T-helper 2 cell treated with Interferon-gamma antibody and Interleukin-4, amounts not matched to agents 5 μg/mL and 100 μg/mL, for 36 hours (primary cell): ENCODE measurements around the gene KCNJ4.
A peak's percentile ranks its signal among the peaks of the same experiment; 100 is the strongest.

ENCODE experiments used
- DNase-seq: peaks from one replicate; pipeline ENCODE4 v3.0.0; 2021; ENCODE audit warnings: low spot score
- H3K27ac Mint-ChIP-seq: one replicate; pipeline ENCODE4 v1.8.0; 2021; ENCODE audit warnings: mild to moderate bottlenecking, mixed read lengths
- H3K27me3 Mint-ChIP-seq: one replicate; pipeline ENCODE4 v1.8.0; 2021; ENCODE audit warnings: low read depth, mixed read lengths
- H3K36me3 Mint-ChIP-seq: one replicate; pipeline ENCODE4 v1.8.0; 2021; ENCODE audit warnings: low read depth, mixed read lengths
- H3K4me1 Mint-ChIP-seq: one replicate; pipeline ENCODE4 v1.8.0; 2021; ENCODE audit warnings: low read depth, mixed read lengths
- H3K4me3 Mint-ChIP-seq: one replicate; pipeline ENCODE4 v1.8.0; 2022; ENCODE audit warnings: mild to moderate bottlenecking, moderate library complexity, mixed read lengths
- H3K9me3 Mint-ChIP-seq: one replicate; pipeline ENCODE4 v1.8.0; 2021; ENCODE audit warnings: mixed read lengths

Gene KCNJ4

GRCh38 chr22:38452373-38453065, 2.5 kb downstream of the KCNJ4 start:
- H3K4me3 Mint-ChIP-seq = no peak overlapping the region
- H3K27me3 Mint-ChIP-seq = peaks cover 52% of the 10 kb centered on the region
- peaks cover 3% of the 10 kb centered on the region for H3K4me1 Mint-ChIP-seq
- H3K36me3 Mint-ChIP-seq = no peaks in the 10 kb centered on the region
- no peak overlapping the region for H3K27ac Mint-ChIP-seq
- no peak for DNase-seq
- no peaks in the 10 kb centered on the region for H3K9me3 Mint-ChIP-seq

- Mint-ChIP-seq H3K27ac (no peak overlapping the region), H3K36me3 (no peaks in the 10 kb centered on the region), H3K9me3 (no peaks in the 10 kb centered on the region), H3K4me1 (peaks cover 3% of the 10 kb centered on the region), H3K27me3 (peaks cover 45% of the 10 kb centered on the region), H3K4me3 (no peak overlapping the region)
- DNase-seq = no peak
Observed at GRCh38 chr22:38451864-38452263, 3.1 kb downstream of the KCNJ4 start.

- no peak overlapping the region for H3K27ac Mint-ChIP-seq
- H3K9me3 Mint-ChIP-seq = no peaks in the 10 kb centered on the region
- no peak for DNase-seq
- H3K36me3 Mint-ChIP-seq = no peaks in the 10 kb centered on the region
- H3K4me3 Mint-ChIP-seq = no peak overlapping the region
- peaks cover 40% of the 10 kb centered on the region for H3K27me3 Mint-ChIP-seq
- peaks cover 3% of the 10 kb centered on the region for H3K4me1 Mint-ChIP-seq
Observed at GRCh38 chr22:38451404-38451803, 3.6 kb downstream of the KCNJ4 start.

- Mint-ChIP-seq H3K27ac (no peak overlapping the region), H3K36me3 (no peaks in the 10 kb centered on the region), H3K4me3 (no peak overlapping the region), H3K27me3 (peaks cover 39% of the 10 kb centered on the region), H3K4me1 (peaks cover 3% of the 10 kb centered on the region), H3K9me3 (no peaks in the 10 kb centered on the region)
- no peak for DNase-seq
Observed at GRCh38 chr22:38450234-38450797, 4.7 kb downstream of the KCNJ4 start.

- no peak for DNase-seq
- H3K4me1 Mint-ChIP-seq = peaks cover 3% of the 10 kb centered on the region
- no peaks in the 10 kb centered on the region for H3K36me3 Mint-ChIP-seq
- H3K4me3 Mint-ChIP-seq = no peak overlapping the region
- H3K27ac Mint-ChIP-seq = no peak overlapping the region
- peaks cover 39% of the 10 kb centered on the region for H3K27me3 Mint-ChIP-seq
- no peaks in the 10 kb centered on the region for H3K9me3 Mint-ChIP-seq
Observed at GRCh38 chr22:38449776-38450175, 5.2 kb downstream of the KCNJ4 start.

- Mint-ChIP-seq H3K27ac (no peak overlapping the region), H3K9me3 (no peaks in the 10 kb centered on the region), H3K36me3 (no peaks in the 10 kb centered on the region), H3K4me1 (no peaks in the 10 kb centered on the region), H3K4me3 (no peak overlapping the region), H3K27me3 (peaks cover 34% of the 10 kb centered on the region)
- DNase-seq = no peak
Observed at GRCh38 chr22:38448945-38449745, 5.9 kb downstream of the KCNJ4 start.

- H3K4me3 Mint-ChIP-seq = no peak overlapping the region
- H3K27me3 Mint-ChIP-seq = peaks cover 18% of the 10 kb centered on the region
- no peaks in the 10 kb centered on the region for H3K9me3 Mint-ChIP-seq
- H3K4me1 Mint-ChIP-seq = no peaks in the 10 kb centered on the region
- no peaks in the 10 kb centered on the region for H3K36me3 Mint-ChIP-seq
- H3K27ac Mint-ChIP-seq = no peak overlapping the region
- no peak for DNase-seq
Observed at GRCh38 chr22:38446018-38446601, 8.9 kb downstream of the KCNJ4 start.

- Mint-ChIP-seq H3K4me1 (no peaks in the 10 kb centered on the region), H3K4me3 (no peak overlapping the region), H3K27ac (peak overlapping the region; percentile 2), H3K9me3 (no peaks in the 10 kb centered on the region), H3K36me3 (no peaks in the 10 kb centered on the region), H3K27me3 (peaks cover 9% of the 10 kb centered on the region)
- no peak for DNase-seq
Observed at GRCh38 chr22:38444783-38445182, 10.2 kb downstream of the KCNJ4 start.

GRCh38 chr22:38443628-38444521, 11.1 kb downstream of the KCNJ4 start:
- no peaks in the 10 kb centered on the region for H3K9me3 Mint-ChIP-seq
- no peak overlapping the region for H3K4me3 Mint-ChIP-seq
- H3K4me1 Mint-ChIP-seq = no peaks in the 10 kb centered on the region
- DNase-seq = no peak
- no peak overlapping the region for H3K27ac Mint-ChIP-seq
- peaks cover 9% of the 10 kb centered on the region for H3K27me3 Mint-ChIP-seq
- no peaks in the 10 kb centered on the region for H3K36me3 Mint-ChIP-seq

- H3K27ac Mint-ChIP-seq = no peak overlapping the region
- no peak overlapping the region for H3K4me3 Mint-ChIP-seq
- H3K27me3 Mint-ChIP-seq = peaks cover 9% of the 10 kb centered on the region
- no peaks in the 10 kb centered on the region for H3K9me3 Mint-ChIP-seq
- H3K4me1 Mint-ChIP-seq = no peaks in the 10 kb centered on the region
- no peak for DNase-seq
- no peaks in the 10 kb centered on the region for H3K36me3 Mint-ChIP-seq
Observed at GRCh38 chr22:38442967-38443627, 11.9 kb downstream of the KCNJ4 start.

GRCh38 chr22:38441620-38442287, 13.2 kb downstream of the KCNJ4 start:
- H3K9me3 Mint-ChIP-seq = no peaks in the 10 kb centered on the region
- no peak overlapping the region for H3K4me3 Mint-ChIP-seq
- no peaks in the 10 kb centered on the region for H3K36me3 Mint-ChIP-seq
- peaks cover 9% of the 10 kb centered on the region for H3K27me3 Mint-ChIP-seq
- H3K4me1 Mint-ChIP-seq = no peaks in the 10 kb centered on the region
- DNase-seq = no peak
- H3K27ac Mint-ChIP-seq = no peak overlapping the region

- Mint-ChIP-seq H3K27me3 (peaks cover 9% of the 10 kb centered on the region), H3K9me3 (no peaks in the 10 kb centered on the region), H3K36me3 (no peaks in the 10 kb centered on the region), H3K4me3 (no peak overlapping the region), H3K27ac (no peak overlapping the region), H3K4me1 (no peaks in the 10 kb centered on the region)
- no peak for DNase-seq
Observed at GRCh38 chr22:38440747-38441350, 14.2 kb downstream of the KCNJ4 start.
